NCI-H2196 treated with DMSO at 0.1 percent for 48 hours (cell line): ENCODE results near the gene HRG.
"Not testable (repeated sequence)": the region's sequence is repeated elsewhere in the genome, so short reads cannot be mapped to it uniquely, and the experiment has no call there.

Experiments used
- DNase-seq: peaks from one replicate; lab custom pipeline; 2025; ENCODE audit not compliant: unreplicated experiment; lab: John Stamatoyannopoulos, UW

Gene HRG

GRCh38 chr3:186665625-186666188 is at the start of gene HRG:
Gene HRG (plus strand): TSS chr3:186666014. CDS start chr3:186666032, 18 bp downstream.
- no peak for DNase-seq

GRCh38 chr3:186616299-186616617 is 49.6 kb upstream of the HRG start:
- DNase-seq, result no peak

DNA sequence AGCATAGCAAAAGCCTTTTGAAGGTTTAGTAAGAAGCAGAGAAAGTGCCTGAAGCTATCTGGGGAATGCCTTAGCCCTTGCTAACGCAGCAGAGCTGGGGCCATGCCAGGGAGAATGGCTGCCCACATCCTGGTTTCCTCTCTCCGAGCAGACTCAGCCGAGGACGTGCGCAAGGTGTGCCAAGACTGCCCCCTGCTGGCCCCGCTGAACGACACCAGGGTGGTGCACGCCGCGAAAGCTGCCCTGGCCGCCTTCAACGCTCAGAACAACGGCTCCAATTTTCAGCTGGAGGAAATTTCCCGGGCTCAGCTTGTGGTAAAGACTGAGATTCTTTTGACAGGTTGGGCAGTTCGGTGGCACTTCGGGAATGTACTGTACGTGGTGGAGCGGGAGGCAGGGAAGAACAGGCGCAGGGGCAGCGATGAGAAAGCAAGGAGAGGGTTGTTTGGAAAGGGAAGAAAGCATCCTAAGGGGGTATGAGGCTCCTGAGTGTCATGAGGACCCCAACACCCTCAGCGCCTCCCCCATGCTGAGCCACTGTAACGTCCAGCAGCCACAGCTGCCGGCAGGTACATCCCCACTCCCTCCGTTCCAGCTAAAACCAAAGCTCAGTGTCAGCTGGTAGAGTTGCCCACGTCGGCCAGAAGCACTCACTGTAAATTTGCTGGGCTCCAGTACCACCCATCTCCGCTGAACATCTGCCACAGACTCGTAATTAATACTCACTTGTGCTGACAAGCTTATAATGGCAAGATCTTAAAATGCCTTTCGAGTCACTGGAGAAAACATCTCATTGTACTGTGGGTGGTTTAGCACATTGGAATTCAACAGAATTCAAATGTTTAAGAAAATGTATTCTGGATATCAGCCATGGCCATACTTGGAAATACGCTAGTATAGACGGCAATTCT is 48.5 kb upstream of the HRG start:
- DNase-seq, result peak; percentile 99

- no peak for DNase-seq
Measured at GRCh38 chr3:186618318-186618938, 47.4 kb upstream of the HRG start.

GRCh38 chr3:186619787-186620212 is 46.0 kb upstream of the HRG start:
- DNase-seq, result no peak

- no peak for DNase-seq
Measured at GRCh38 chr3:186620213-186621092, 45.4 kb upstream of the HRG start.

- DNase-seq, result no peak
Measured at GRCh38 chr3:186621894-186622650, 43.7 kb upstream of the HRG start.

DNA sequence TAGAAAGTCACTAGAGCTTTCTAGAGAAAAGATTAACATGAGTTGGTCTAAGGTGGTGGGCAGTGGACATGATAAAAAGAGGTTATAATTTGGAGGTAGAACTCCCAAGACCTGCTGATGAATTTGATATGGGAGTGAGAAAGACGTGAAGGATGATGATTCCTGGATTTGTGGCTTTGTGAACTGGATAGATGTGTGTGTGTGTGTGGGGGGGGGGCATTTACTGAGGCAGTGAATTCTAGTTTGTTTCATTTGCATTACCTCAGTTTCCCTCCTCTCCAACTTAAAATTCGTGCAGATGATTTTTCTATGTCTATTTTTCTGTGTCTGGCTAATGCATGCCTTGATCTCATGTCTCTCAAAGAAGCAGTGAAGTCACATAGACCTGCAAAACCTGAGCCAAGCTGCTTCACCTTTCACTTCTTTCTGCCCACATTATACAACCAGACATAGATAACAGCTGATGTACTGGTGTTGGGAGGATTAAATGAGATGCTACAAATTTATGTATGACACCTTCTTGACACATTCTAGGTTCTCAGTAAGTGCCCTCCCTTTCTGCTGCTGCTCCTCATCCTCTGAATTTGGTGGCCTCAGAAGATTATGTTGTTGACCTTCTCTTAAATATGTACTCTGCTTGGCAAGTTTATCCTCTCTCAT is 43.0 kb upstream of the HRG start:
- no peak for DNase-seq

DNA sequence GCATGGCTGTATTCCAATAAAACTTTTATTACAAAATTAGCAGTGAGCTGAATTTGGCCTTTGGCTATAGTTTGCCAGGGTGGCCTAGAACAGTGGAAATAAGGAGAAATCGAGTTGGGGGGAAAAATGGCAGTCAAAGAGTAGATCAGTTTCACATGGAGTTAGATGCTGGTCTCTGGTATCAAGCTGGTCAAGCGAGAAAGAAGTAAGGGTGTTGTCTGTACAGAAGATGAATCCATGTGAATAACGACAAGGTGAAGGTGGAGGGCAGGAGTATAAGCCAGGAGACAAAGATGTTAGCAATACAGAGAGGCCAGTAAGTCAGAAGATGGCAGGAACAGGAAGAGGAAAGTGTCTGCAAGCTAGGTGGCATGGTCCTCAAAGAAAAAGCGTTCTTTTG is 41.2 kb upstream of the HRG start:
- no peak for DNase-seq

- DNase-seq, result no peak
Measured at GRCh38 chr3:186625600-186626042, 40.2 kb upstream of the HRG start.

DNA sequence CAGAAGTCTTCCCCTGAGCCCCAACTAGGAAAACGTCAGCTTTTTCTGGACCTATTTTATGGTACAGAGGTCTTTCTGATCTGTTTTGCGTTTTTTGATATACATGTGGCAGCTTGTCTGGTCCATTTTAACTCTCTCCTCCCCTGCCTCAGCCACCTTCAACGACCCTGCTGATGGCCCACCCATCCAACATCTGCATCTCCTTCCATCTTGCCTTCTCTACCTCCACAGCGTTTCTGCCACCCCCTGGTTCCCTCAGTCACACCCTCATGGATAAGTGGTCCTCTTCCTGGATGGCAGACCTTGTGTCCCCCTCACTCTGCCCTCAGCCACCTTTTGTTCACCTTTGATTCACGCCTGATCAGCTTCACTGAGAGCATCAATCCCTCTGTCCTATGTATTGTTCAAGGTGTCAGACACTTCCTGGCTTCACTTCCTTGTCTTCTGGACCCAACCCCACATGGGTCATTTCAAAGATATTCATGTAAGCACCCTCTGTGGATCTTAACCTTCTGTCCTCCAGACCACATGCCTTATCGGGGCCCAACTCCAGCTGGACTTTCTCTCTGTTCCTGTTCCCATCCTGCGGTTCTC is 39.5 kb upstream of the HRG start:
- DNase-seq, result no peak

DNA sequence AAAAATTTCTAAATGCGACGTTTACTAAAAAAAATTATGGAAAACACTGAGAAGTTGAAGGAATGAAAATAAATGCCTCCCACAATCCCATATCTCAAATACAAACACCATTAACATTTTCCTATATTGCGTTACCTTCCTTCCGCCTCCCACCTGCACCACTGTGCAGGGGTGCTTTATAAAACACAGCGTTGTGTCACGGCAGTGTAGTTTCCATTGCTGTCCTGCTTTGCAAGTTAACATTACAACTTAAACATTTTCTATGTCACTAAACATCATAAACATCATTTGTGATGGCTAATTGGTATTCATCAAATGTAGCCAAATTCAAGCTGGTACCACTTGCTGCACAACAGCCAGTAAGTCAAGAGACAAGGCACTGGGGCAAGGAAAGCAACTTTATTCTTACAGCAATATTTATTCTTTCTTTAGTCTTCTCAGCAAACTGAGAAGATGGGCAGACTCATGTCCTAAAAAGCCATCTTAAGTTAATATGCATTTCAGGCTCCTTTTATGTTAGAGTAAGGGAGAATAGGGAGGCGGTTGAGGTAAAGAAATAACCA is 37.9 kb upstream of the HRG start:
- no peak for DNase-seq

GRCh38 chr3:186628756-186629155 is 37.1 kb upstream of the HRG start:
- DNase-seq, result no peak

DNA sequence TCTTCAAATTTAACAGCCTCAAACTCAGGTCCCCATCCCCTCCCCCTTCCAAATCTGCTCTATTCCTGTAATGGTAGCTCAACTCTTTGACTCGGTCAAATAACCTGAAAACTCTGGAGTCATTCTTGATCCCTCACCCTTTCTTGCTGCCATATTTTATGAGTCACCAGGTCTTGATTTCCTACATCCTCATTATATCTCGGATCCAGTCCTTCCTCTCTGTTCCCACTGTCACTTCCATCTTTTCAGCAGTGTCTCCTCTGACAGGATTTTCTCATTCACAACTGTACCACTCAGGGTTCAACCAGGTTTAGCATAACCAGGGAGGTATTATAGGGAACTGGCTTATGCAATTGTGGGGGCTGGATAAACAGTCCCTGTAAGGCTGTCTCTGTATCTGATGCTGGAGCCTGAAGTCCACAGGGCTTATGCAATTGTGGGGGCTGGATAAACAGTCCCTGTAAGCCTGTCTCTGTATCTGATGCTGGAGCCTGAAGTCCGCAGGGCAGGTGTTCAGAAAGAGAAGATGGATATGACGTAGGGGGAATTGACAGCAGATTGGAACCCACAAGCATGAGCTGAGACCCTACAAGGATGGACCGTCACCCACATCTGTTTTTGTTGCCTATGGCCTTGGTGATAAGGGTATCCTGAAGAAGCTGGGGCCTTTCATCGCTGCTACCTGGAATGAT is 34.7 kb upstream of the HRG start:
- no peak for DNase-seq

GRCh38 chr3:186633481-186633880 is 32.3 kb upstream of the HRG start:
- no peak for DNase-seq

DNA sequence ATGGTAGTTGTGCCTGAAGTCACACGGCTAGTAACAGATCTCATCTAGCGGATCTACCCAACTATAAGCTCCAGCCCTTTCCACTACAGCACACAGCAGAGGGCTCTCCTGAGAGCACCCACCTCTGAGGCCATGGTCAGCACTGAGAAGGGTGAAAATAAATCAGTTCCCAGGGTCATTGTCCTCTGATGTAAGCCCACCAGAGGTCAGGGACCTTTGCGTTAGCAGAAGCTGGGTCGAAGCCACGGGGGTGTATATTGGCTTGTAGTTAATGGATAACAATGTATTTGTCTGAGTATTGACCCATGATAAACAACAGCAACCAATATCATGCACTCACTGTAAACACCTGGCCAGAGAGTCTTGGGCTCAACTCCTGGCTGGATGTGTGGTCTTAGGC is 31.6 kb upstream of the HRG start:
- DNase-seq, result not testable (repeated sequence)

DNA sequence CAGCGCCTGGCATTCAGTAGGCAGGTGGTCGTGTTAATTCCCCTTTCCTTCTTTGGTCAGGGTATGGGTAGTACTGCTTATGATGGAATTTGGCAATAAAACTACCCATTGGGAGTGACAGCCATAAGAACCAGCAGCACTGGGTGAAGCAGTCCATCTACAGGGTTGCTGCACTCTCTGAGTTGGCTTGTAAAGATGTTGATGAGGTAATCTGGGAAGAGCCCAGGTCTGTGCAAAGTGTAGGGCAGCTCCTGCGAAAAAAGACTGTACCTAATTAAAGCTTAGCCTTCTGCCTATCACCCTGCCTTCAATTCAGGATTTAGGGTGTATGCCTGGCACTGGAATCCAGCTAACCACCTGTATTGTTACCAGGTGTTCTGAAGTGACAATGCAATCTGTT is 30.3 kb upstream of the HRG start:
- no peak for DNase-seq

DNA sequence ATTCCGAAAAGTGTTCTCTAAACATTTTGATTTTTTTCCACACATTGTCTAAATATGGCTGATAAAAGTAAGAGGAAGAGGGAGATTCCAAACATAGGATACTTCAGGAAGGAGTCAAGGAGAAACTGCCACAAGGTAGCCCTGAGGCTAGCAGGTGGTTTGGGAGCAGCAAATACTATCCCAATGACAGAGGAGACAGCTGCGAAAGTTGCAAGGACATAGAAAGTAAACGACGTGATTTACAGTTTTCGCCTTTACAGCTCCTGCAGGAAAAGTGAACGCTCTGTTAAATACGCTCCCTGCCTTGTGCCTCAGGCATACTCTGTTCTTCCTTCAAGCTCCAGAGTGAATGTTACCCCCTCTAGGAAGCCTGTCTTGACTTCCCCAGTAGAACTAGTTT is 29.3 kb upstream of the HRG start:
- no peak for DNase-seq

DNA sequence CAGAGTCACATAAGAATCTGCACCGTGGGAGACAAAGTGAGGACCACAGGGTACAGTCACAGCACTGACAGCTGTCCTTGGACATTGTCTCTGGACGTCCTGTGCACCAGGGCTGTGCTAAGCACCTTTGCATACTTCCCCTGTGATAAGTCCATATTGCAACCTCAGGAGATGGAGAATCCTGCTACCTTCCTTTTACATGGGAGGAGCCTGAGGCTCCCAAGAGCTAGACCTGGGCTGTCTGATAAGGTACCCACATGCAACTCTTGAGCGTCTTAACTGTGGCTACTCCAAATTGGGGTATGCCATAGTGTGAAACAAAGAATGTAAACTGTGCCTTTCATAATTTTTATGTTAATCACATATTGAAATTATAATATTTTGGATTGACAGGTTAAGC is 28.1 kb upstream of the HRG start:
- no peak for DNase-seq
